IPS-18a (cell line): ENCODE measurements around the gene GJD3.
"Not testable (repeated sequence)": the region's sequence is repeated elsewhere in the genome, so short reads cannot be mapped to it uniquely, and the experiment has no call there.

Source experiments
- H3K27ac ChIP-seq: one replicate; pipeline ENCODE4 v1.5.1; 2013; ENCODE audit warnings: low read length
- H3K27me3 ChIP-seq: one replicate; pipeline ENCODE4 v1.6.1; 2013; ENCODE audit warnings: mild to moderate bottlenecking, low read length; ENCODE audit not compliant: control insufficient read depth, insufficient read depth
- H3K36me3 ChIP-seq: one replicate; pipeline ENCODE4 v1.6.1; 2013; ENCODE audit warnings: low read depth, low read length; ENCODE audit not compliant: control insufficient read depth
- H3K4me1 ChIP-seq: one replicate; pipeline ENCODE4 v1.6.1; 2013; ENCODE audit warnings: low read depth, low read length; ENCODE audit not compliant: control insufficient read depth
- H3K4me3 ChIP-seq: one replicate; pipeline ENCODE4 v1.5.1; 2013; ENCODE audit warnings: low read length
- H3K9ac ChIP-seq: one replicate; pipeline ENCODE4 v1.6.1; 2013; ENCODE audit warnings: mild to moderate bottlenecking, low read length, moderate library complexity
- H3K9me3 ChIP-seq: one replicate; pipeline ENCODE4 v1.6.1; 2013; ENCODE audit warnings: low read depth, low read length; ENCODE audit not compliant: control insufficient read depth

The GJD3 gene

GRCh38 chr17:40378966-40379365, 14.4 kb upstream of the GJD3 start:
- Histone ChIP-seq H3K27ac (no peak overlapping the region), H3K4me1 (peaks cover 4% of the 10 kb centered on the region), H3K36me3 (no peaks in the 10 kb centered on the region), H3K27me3 (no peaks in the 10 kb centered on the region), H3K9me3 (no peaks in the 10 kb centered on the region), H3K4me3 (no peak overlapping the region), H3K9ac (no peak overlapping the region)

DNA sequence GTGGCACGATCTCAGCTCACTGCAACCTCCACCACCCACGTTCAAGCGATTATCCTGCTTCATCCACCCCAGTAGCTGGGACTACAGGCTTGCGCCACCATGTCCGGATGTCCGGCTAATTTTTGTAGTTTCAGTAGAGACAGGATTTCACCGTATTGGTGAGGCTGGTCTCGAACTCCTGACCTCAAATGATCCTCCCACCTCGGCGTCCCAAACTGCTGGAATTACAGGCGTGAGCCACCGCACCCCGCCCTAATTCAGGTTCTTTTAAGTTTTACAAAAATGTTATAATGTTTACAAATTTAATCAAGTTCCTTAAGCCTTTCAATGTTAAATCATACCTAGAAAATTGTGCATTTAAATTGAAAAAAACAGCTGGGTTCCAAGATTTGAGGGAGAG, 13.3 kb upstream of the GJD3 start:
- peaks cover 4% of the 10 kb centered on the region for H3K4me1 ChIP-seq
- no peak overlapping the region for H3K4me3 ChIP-seq
- H3K9ac ChIP-seq: no peak overlapping the region
- H3K36me3 ChIP-seq: no peaks in the 10 kb centered on the region
- H3K9me3 ChIP-seq: no peaks in the 10 kb centered on the region
- H3K27me3 ChIP-seq: no peaks in the 10 kb centered on the region
- no peak overlapping the region for H3K27ac ChIP-seq

DNA sequence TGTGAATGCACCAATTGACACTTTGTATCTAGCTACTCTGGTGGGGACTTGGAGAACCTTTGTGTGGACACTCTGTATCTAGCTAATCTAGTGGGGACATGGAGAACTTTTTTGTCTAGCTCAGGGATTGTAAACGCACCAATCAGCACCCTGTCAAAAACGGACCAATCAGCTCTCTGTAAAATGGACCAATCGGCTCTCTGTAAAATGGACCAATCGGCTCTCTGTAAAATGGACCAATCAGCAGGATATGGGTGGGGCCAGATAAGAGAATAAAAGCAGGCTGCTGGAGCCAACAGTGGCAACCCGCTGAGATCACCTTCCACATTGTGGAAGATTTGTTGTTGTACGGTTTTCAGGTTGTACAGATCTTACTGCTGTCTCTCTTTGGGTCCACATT, 12.0 kb upstream of the GJD3 start:
- H3K36me3 ChIP-seq, H3K27me3 ChIP-seq, H3K27ac ChIP-seq, H3K9me3 ChIP-seq, H3K9ac ChIP-seq, H3K4me3 ChIP-seq, H3K4me1 ChIP-seq: not testable (repeated sequence)

GRCh38 chr17:40375786-40376185, 11.2 kb upstream of the GJD3 start:
- H3K4me3 ChIP-seq, H3K9me3 ChIP-seq, H3K27ac ChIP-seq, H3K4me1 ChIP-seq, H3K9ac ChIP-seq, H3K27me3 ChIP-seq, H3K36me3 ChIP-seq: not testable (repeated sequence)

GRCh38 chr17:40374821-40375498, 10.4 kb upstream of the GJD3 start:
- H3K9ac ChIP-seq: no peak overlapping the region
- H3K27me3 ChIP-seq: no peaks in the 10 kb centered on the region
- H3K9me3 ChIP-seq: no peaks in the 10 kb centered on the region
- peaks cover 4% of the 10 kb centered on the region for H3K4me1 ChIP-seq
- no peaks in the 10 kb centered on the region for H3K36me3 ChIP-seq
- H3K4me3 ChIP-seq: no peak overlapping the region
- no peak overlapping the region for H3K27ac ChIP-seq

DNA sequence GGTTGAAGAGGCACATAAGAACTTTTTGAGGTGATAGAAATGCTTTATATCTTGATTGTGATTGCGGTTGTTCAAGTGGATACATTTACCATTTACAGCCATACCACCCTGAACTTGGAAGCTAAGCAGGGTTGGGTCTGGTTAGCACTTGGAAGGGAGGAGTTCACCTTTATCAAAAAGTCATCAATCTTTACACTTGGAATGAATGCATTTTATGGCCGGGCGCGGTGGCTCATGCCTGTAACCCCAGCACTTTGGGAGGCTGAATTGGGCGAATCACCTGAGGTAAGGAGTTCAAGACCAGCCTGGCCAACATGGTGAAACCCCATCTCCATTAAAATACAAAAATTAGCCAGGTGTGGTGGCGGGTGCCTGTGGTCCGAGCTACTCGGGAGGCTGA, 9.5 kb upstream of the GJD3 start:
- Histone ChIP-seq H3K9me3 (no peaks in the 10 kb centered on the region), H3K9ac (no peak overlapping the region), H3K27ac (no peak overlapping the region), H3K4me3 (no peak overlapping the region), H3K4me1 (peaks cover 4% of the 10 kb centered on the region), H3K36me3 (no peaks in the 10 kb centered on the region), H3K27me3 (no peaks in the 10 kb centered on the region)

DNA sequence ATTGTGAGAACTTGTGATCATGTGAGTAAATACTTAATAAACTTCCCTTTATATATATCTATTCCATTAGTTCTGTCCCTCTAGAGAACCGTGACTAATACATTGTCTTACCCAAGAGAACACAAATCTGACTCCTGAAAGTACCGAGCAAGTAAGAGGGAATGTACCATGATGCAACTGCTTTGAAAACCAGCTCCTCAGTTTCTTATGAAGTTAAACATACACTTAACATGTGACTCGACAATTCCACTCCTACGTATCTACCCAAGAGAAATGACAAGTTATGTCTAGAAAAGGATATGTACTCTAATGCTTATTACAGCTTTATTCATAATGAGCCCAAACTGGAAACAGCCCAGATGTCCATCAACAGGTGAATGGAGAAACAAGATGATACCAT, 8.8 kb upstream of the GJD3 start:
- H3K27me3 ChIP-seq: no peaks in the 10 kb centered on the region
- no peak overlapping the region for H3K4me3 ChIP-seq
- H3K9me3 ChIP-seq: no peaks in the 10 kb centered on the region
- H3K4me1 ChIP-seq: peaks cover 4% of the 10 kb centered on the region
- no peak overlapping the region for H3K9ac ChIP-seq
- no peaks in the 10 kb centered on the region for H3K36me3 ChIP-seq
- no peak overlapping the region for H3K27ac ChIP-seq

DNA sequence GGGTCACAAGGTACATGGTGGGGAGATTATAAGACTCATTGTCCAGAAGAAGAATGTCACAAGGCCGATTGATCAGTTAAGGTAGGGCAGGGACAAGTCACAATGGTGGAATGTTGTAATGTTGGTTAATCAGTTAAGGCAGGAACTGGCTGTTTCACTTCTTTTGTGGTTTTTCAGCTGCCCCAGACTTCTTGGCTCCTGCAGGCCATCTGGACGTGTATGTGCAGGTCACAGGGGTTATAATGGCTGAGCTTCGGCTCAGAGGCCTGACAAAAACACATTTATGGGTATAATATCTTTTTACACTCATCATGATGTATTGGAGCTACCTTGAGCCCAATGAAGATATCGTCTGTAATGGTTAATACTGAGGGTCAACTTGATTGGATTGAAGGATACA, 8.1 kb upstream of the GJD3 start:
- not testable (repeated sequence) for H3K9me3 ChIP-seq, H3K27me3 ChIP-seq, H3K9ac ChIP-seq, H3K27ac ChIP-seq, H3K36me3 ChIP-seq, H3K4me1 ChIP-seq, H3K4me3 ChIP-seq

GRCh38 chr17:40372031-40372430, 7.5 kb upstream of the GJD3 start:
- Histone ChIP-seq H3K27me3 (no peaks in the 10 kb centered on the region), H3K9ac (no peak overlapping the region), H3K4me1 (peaks cover 4% of the 10 kb centered on the region), H3K36me3 (no peaks in the 10 kb centered on the region), H3K4me3 (no peak overlapping the region), H3K9me3 (no peaks in the 10 kb centered on the region), H3K27ac (no peak overlapping the region)

- H3K4me1 ChIP-seq: peaks cover 4% of the 10 kb centered on the region
- no peaks in the 10 kb centered on the region for H3K36me3 ChIP-seq
- no peaks in the 10 kb centered on the region for H3K9me3 ChIP-seq
- H3K4me3 ChIP-seq: no peak overlapping the region
- no peaks in the 10 kb centered on the region for H3K27me3 ChIP-seq
- H3K27ac ChIP-seq: no peak overlapping the region
- no peak overlapping the region for H3K9ac ChIP-seq
Observed at GRCh38 chr17:40371261-40371929, 6.9 kb upstream of the GJD3 start.

DNA sequence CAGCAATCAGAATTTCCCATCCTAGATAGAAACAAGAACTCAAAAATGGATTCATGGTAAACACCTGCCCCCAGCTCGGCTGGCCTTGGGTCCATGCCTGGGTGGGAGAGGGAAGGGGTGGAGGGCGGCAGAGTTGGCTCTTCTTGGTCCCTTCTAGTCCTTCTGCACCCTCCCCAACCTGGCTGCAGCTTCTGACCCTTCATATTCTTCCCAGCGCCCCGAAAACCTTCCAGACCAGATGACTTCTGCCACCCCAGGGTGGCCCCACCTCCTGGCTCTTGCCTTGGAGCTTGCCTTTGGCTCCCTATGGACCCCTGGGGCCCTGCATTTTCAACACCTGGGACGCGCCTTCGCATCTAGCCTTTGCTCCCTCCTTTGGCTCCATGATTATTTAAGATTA, 5.4 kb upstream of the GJD3 start:
- H3K27me3 ChIP-seq: no peaks in the 10 kb centered on the region
- no peak overlapping the region for H3K27ac ChIP-seq
- H3K4me1 ChIP-seq: peaks cover 5% of the 10 kb centered on the region
- H3K36me3 ChIP-seq: no peaks in the 10 kb centered on the region
- H3K9me3 ChIP-seq: no peaks in the 10 kb centered on the region
- H3K4me3 ChIP-seq: no peak overlapping the region
- H3K9ac ChIP-seq: no peak overlapping the region

DNA sequence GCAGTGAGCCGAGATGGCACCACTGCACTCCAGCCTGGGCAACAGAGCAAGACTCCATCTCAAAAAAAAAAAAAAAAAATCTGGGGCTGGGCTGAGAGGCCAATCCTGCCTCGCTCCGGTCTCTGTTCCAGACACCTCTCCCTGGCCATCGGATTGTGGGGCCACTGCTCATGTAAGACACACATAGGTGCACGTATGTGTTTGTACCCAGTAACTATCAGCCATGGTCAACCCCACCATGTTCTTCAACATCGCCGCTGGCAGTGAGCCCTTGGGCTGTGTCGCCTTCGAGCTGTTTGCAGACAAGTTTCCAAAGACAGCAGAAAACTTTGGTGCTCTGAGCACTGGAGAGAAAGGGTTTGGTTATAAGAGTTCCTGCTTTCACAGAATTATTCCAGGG, 3.2 kb upstream of the GJD3 start:
- H3K9me3 ChIP-seq, H3K4me1 ChIP-seq, H3K9ac ChIP-seq, H3K36me3 ChIP-seq, H3K27ac ChIP-seq, H3K4me3 ChIP-seq: not testable (repeated sequence)
- peaks cover 17% of the 10 kb centered on the region for H3K27me3 ChIP-seq
